Erythroblast (primary cell): ENCODE results near the gene CYFIP1.

ENCODE experiments used
- GATA1 ChIP-seq: IDR thresholded peaks from 2 replicates; pipeline ENCODE4 v1.6.1; 2011; ENCODE audit warnings: low read depth, mild to moderate bottlenecking, control low read depth, low read length, moderate library complexity
- POLR2A ChIP-seq: IDR thresholded peaks from 2 replicates; pipeline ENCODE4 v1.6.1; 2011; ENCODE audit warnings: mild to moderate bottlenecking, low read length

DNA sequence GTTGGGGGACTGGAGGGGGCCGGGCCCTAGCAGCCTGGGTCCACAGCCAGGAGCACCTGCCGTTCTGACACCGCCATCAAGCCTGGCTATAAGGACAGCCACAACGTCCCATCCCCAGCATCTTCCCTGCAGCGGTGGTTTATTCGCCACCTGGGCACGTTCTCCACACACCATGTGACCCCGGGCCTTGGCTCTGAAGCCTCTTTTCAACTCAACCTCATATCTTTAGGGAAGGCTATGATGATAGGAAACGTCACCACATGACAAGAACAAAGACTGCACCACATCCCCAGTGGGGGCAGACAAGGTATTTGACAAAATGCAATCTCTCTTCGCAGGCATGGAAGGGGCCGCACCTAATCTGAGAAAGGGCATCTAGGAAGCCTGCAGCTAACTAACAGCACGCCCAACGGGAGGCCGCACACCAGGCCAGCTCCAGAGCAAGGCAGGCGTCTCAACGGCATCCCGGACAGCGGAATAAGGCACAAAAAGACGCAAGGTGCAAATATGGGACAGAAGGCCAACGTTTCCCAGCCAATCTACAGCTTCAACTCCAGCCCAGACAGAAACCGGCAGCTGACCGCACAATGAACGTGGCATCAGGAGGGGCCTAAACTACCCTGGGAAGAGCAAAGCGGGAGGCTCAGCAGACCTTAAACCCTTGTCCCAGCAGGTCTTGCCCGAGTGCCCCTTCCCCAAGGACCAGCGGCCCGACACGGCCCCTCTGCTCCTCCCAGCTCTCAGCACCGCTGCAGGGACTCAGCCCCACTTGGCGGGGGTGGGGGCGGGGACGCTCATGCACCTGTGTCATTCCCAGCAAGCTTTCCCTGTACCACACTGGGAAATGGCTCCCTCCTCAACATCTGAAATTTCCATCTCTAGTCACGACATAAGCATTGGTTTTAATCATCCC lies 99.8 kb downstream of the CYFIP1 start:
- TF ChIP-seq POLR2A (no peak), GATA1 (no peak)
